ENCODE measurements around the gene SYTL5. TPM values are rescaled to one million over a fixed set of nuclear protein-coding genes. Genes with fewer than 3 reads are reported as not detected.

Gene SYTL5
- total RNA-seq, 1 donor from 2014 or later, result 8.4 TPM

DNA sequence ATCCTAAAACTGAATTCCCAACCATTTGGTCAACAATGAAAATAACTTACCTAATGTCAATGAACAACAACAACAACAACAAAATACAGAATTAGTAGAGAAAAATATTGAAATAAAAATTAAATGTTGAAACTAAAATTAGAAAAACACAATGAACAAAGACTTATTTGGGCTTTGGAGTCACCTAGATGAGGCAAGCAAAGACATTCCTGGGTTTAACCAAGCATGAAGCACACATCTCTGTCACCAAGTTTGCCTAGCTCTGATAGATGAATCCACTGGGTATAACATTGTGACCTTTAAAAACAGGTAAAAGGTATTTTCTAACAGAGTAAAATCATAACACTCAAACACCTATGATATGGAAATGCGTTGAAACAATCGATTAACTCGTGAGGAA is 13.2 kb upstream of the SYTL5 start:
- H3K27me3 ChIP-seq (ENCODE audit: insufficient read depth, low read length), result no peaks in the 10 kb centered on the region
- Mint-ChIP-seq H3K9me3 (ENCODE audit: unreplicated experiment) (no peaks in the 10 kb centered on the region), H3K27ac (ENCODE audit: unreplicated experiment) (no peak overlapping the region), H3K4me3 (ENCODE audit: unreplicated experiment) (no peak overlapping the region), H3K36me3 (ENCODE audit: low read depth, unreplicated experiment) (no peaks in the 10 kb centered on the region), H3K27me3 (ENCODE audit: low read depth, unreplicated experiment) (no peaks in the 10 kb centered on the region), H3K4me1 (ENCODE audit: low read depth, unreplicated experiment) (peaks cover 7% of the 10 kb centered on the region)
- TF ChIP-seq, protein P1, sequence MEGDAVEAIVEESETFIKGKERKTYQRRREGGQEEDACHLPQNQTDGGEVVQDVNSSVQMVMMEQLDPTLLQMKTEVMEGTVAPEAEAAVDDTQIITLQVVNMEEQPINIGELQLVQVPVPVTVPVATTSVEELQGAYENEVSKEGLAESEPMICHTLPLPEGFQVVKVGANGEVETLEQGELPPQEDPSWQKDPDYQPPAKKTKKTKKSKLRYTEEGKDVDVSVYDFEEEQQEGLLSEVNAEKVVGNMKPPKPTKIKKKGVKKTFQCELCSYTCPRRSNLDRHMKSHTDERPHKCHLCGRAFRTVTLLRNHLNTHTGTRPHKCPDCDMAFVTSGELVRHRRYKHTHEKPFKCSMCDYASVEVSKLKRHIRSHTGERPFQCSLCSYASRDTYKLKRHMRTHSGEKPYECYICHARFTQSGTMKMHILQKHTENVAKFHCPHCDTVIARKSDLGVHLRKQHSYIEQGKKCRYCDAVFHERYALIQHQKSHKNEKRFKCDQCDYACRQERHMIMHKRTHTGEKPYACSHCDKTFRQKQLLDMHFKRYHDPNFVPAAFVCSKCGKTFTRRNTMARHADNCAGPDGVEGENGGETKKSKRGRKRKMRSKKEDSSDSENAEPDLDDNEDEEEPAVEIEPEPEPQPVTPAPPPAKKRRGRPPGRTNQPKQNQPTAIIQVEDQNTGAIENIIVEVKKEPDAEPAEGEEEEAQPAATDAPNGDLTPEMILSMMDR (IDR thresholded peaks at IDR 0.05; ENCODE audit: insufficient read depth, low read depth, low read length), result no peak
- TF ChIP-seq EZH2 (IDR thresholded peaks at IDR 0.05; ENCODE audit: insufficient read depth, low read length), result no peak
- no peak overlapping the region for H3K27ac ChIP-seq (ENCODE audit: low read depth, low read length)
- no peak for DNase-seq (ENCODE audit: low read depth)
- H3K4me2 ChIP-seq (ENCODE audit: low read length), result no peak overlapping the region
- H3K9ac ChIP-seq (ENCODE audit: low read length), result no peak overlapping the region
- H3K4me3 ChIP-seq (ENCODE audit: insufficient read depth, low read depth, low read length), result no peak overlapping the region
- H3K4me1 ChIP-seq (ENCODE audit: insufficient read depth, low read length), result no peaks in the 10 kb centered on the region
- no peak overlapping the region for H2AFZ ChIP-seq (ENCODE audit: low read depth, low read length)
- no peaks in the 10 kb centered on the region for H3K36me3 ChIP-seq (ENCODE audit: insufficient read depth, low read length)
- H3K9me3 ChIP-seq (ENCODE audit: insufficient read depth, low read depth, low read length), result no peaks in the 10 kb centered on the region
- no peaks in the 10 kb centered on the region for H4K20me1 ChIP-seq (ENCODE audit: insufficient read depth, low read length)
- H3K79me2 ChIP-seq (ENCODE audit: insufficient read depth, low read length), result no peaks in the 10 kb centered on the region
- no peak for FAIRE-seq

DNA sequence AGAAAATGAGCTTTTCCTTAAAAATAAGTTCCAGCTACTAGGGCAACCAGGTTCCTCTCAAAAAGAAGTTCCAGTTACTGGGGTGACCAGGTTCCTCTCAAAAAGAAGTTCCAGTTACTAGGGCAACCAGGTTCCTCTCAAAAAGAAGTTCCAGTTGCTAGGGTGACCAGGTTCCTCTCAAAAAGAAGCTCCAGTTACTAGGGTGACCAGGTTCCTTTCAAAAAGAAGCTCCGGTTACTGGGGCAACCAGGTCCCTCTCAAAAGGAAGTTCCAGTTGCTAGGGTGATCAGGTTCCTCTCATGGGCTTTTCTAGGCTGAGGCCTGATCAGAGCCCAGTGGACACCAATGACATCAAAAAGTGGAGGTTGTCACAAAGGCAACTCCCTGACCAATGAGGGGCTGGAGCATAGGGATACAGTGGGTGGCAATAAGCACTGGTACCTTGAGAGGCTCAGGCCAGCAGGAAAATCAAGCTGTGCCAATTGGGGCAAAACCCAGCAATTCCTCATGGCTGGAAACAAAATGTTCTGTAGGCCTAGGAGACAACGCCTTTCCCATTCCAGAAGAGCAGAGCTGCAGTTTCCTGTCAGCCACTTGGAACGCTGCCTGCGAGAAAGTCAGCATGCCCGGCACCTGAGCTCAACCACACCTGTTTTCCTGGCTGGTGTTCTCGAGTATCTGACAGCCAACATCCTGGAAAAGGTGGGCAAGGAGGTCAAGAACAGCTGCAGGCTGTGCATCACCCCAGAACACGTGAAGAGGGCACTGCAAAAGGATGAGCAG is 12.3 kb upstream of the SYTL5 start:
- no peak overlapping the region for H3K27ac Mint-ChIP-seq (ENCODE audit: unreplicated experiment)
- Histone ChIP-seq H3K36me3 (ENCODE audit: insufficient read depth, low read length) (no peaks in the 10 kb centered on the region), H3K9ac (ENCODE audit: low read length) (no peak overlapping the region), H3K79me2 (ENCODE audit: insufficient read depth, low read length) (no peaks in the 10 kb centered on the region), H3K4me3 (ENCODE audit: insufficient read depth, low read depth, low read length) (no peak overlapping the region), H3K4me1 (ENCODE audit: insufficient read depth, low read length) (peaks cover 5% of the 10 kb centered on the region), H3K27me3 (ENCODE audit: insufficient read depth, low read length) (no peaks in the 10 kb centered on the region), H3K9me3 (ENCODE audit: insufficient read depth, low read depth, low read length) (no peaks in the 10 kb centered on the region), H2AFZ (ENCODE audit: low read depth, low read length) (no peak overlapping the region), H4K20me1 (ENCODE audit: insufficient read depth, low read length) (no peaks in the 10 kb centered on the region), H3K27ac (ENCODE audit: low read depth, low read length) (no peak overlapping the region), H3K4me2 (ENCODE audit: low read length) (no peak overlapping the region)
- H3K36me3 Mint-ChIP-seq (ENCODE audit: low read depth, unreplicated experiment), result no peaks in the 10 kb centered on the region
- H3K4me1 Mint-ChIP-seq (ENCODE audit: low read depth, unreplicated experiment), result peaks cover 8% of the 10 kb centered on the region
- DNase-seq (ENCODE audit: low read depth) (peak; percentile 1), FAIRE-seq (no peak)
- H3K9me3 Mint-ChIP-seq (ENCODE audit: unreplicated experiment), result no peaks in the 10 kb centered on the region
- H3K4me3 Mint-ChIP-seq (ENCODE audit: unreplicated experiment), result no peak overlapping the region
- TF ChIP-seq, protein P1 (IDR thresholded peaks at IDR 0.05; ENCODE audit: insufficient read depth, low read depth, low read length), result no peak
- TF ChIP-seq EZH2 (IDR thresholded peaks at IDR 0.05; ENCODE audit: insufficient read depth, low read length), result no peak
- no peaks in the 10 kb centered on the region for H3K27me3 Mint-ChIP-seq (ENCODE audit: low read depth, unreplicated experiment)

DNA sequence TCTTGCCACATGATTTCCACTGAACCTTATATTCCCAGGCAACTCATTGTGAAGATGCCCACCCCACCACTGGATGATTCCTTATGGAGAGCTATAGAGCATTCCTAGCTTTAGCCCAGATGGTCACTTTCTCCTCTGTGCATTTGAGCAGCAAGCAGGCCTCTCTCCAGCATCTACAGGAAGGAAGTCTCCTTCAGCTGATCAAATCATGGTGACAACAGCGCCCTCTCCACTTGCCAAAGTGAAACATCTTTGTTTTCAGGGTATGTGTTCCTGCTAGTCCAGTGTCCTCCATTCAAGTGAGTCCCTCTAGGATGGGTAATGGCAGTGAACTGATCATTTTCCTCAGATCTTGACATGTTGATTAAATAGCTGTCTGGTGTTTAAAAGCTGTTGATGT is 10.9 kb upstream of the SYTL5 start:
- Histone ChIP-seq H2AFZ (ENCODE audit: low read depth, low read length) (no peak overlapping the region), H3K79me2 (ENCODE audit: insufficient read depth, low read length) (no peaks in the 10 kb centered on the region), H3K4me3 (ENCODE audit: insufficient read depth, low read depth, low read length) (no peak overlapping the region), H3K9ac (ENCODE audit: low read length) (no peak overlapping the region), H3K9me3 (ENCODE audit: insufficient read depth, low read depth, low read length) (no peaks in the 10 kb centered on the region), H3K27ac (ENCODE audit: low read depth, low read length) (no peak overlapping the region), H3K36me3 (ENCODE audit: insufficient read depth, low read length) (no peaks in the 10 kb centered on the region), H3K27me3 (ENCODE audit: insufficient read depth, low read length) (no peaks in the 10 kb centered on the region), H3K4me2 (ENCODE audit: low read length) (no peak overlapping the region), H3K4me1 (ENCODE audit: insufficient read depth, low read length) (peaks cover 5% of the 10 kb centered on the region), H4K20me1 (ENCODE audit: insufficient read depth, low read length) (no peaks in the 10 kb centered on the region)
- H3K4me3 Mint-ChIP-seq (ENCODE audit: unreplicated experiment), result no peak overlapping the region
- peaks cover 5% of the 10 kb centered on the region for H3K4me1 Mint-ChIP-seq (ENCODE audit: low read depth, unreplicated experiment)
- FAIRE-seq (no peak), DNase-seq (ENCODE audit: low read depth) (no peak)
- no peaks in the 10 kb centered on the region for H3K9me3 Mint-ChIP-seq (ENCODE audit: unreplicated experiment)
- H3K27me3 Mint-ChIP-seq (ENCODE audit: low read depth, unreplicated experiment), result no peaks in the 10 kb centered on the region
- TF ChIP-seq, protein P1 (IDR thresholded peaks at IDR 0.05; ENCODE audit: insufficient read depth, low read depth, low read length), result no peak
- no peak for TF ChIP-seq EZH2 (IDR thresholded peaks at IDR 0.05; ENCODE audit: insufficient read depth, low read length)
- no peak overlapping the region for H3K27ac Mint-ChIP-seq (ENCODE audit: unreplicated experiment)
- no peaks in the 10 kb centered on the region for H3K36me3 Mint-ChIP-seq (ENCODE audit: low read depth, unreplicated experiment)
